Measurements from ENCODE around the gene NPR2.

- no peak for TF ChIP-seq CTCF (IDR thresholded peaks at IDR 0.05)
- no peak for TF ChIP-seq POLR2A (IDR thresholded peaks at IDR 0.05)
Measured at GRCh38 chr9:35774907-35775635, 16.3 kb upstream of the NPR2 start.

All from Peyer's patch (tissue), 4 donors.